Breast epithelium (tissue), 4 donors: ENCODE data around the gene PLCH1. TPM values are rescaled to one million over a fixed set of nuclear protein-coding genes. Genes with fewer than 3 reads are reported as not detected.

ENCODE experiments used
- DNase-seq, 2 donors: peaks; one replicate each; pipeline ENCODE4 v3.0.0-alpha.2; 2019; ENCODE audit warnings: low spot score in 2 of 2
- H3K27ac ChIP-seq, 2 donors: fragments of 200-600 bp; sonication (generic) in 1 of 2; one replicate each; pipeline ENCODE4 v1.5.1; 2016 to 2019; ENCODE audit warnings: mild to moderate bottlenecking in 1 of 2
- H3K27me3 ChIP-seq, 2 donors: fragments of 200-600 bp; sonication (generic) in 1 of 2; one replicate each; pipeline versions ENCODE4 v1.5.1 to v1.6.0; 2017 to 2019; ENCODE audit warnings: control low read depth in 1 of 2, mild to moderate bottlenecking in 1 of 2
- H3K36me3 ChIP-seq: fragments of 200-600 bp; one replicate; pipeline ENCODE4 v1.5.1; 2019
- H3K4me1 ChIP-seq, 2 donors: fragments of 200-600 bp; sonication (generic); one replicate each; pipeline ENCODE4 v1.5.1; 2016 to 2019; ENCODE audit warnings: control low read depth in 1 of 2
- H3K4me3 ChIP-seq, 3 donors: fragments of 200-600 bp; sonication (generic); 1 replicate in 2 of 3; 2 replicates in 1 of 3; pipeline ENCODE4 v1.5.1; 2016 to 2019; ENCODE audit warnings: mild to moderate bottlenecking in 3 of 3, moderate library complexity in 2 of 3
- H3K9me3 ChIP-seq, 2 donors: fragments of 200-600 bp; sonication (generic) in 1 of 2; one replicate each; pipeline ENCODE4 v1.5.1; 2016 to 2019; ENCODE audit warnings: control low read depth in 1 of 2
- CTCF ChIP-seq, 3 donors: fragments of 450-650 bp; IDR thresholded peaks; one replicate each; pipeline ENCODE4 v1.5.1; 2016 to 2017; ENCODE audit warnings: antibody characterized with exemption in 3 of 3, mild to moderate bottlenecking in 3 of 3, moderate library complexity in 3 of 3
- POLR2A ChIP-seq: fragments of 450-650 bp; IDR thresholded peaks from one replicate; pipeline ENCODE4 v1.6.1; 2016; ENCODE audit warnings: antibody characterized with exemption, mild to moderate bottlenecking, moderate library complexity
- POLR2AphosphoS5 ChIP-seq, 3 donors: sonication (generic); formaldehyde crosslinking; IDR thresholded peaks; one replicate each; pipeline ENCODE4 v1.6.1; 2017; ENCODE audit warnings: antibody characterized with exemption in 3 of 3
- intact Hi-C: fragments of 100-400 bp; cut with DNase I; formaldehyde crosslinking; loops from one replicate; pipeline ENCODE4 v1.15.1; 2023; ENCODE audit warnings: low total_unique reads
- total RNA-seq, 3 donors: library from RNA; depleted of rRNA; stranded (reverse); fragments of >200 nt; gene quantifications; one replicate each; pipeline ENCODE4 v1.1.0, GENCODE V29; 2016

PLCH1 gene
- total RNA-seq, 3 donors from 2014 or later = 2.0 to 3.4 TPM; not detected in 1

- no peak for DNase-seq
- no peaks in the 10 kb centered on the region for H3K9me3 ChIP-seq
- H3K27ac ChIP-seq = no peak overlapping the region
- no peaks in the 10 kb centered on the region for H3K36me3 ChIP-seq
- intact Hi-C loops = no loop called here
- no peak overlapping the region for H3K4me3 ChIP-seq
- no peaks in the 10 kb centered on the region for H3K4me1 ChIP-seq
- TF ChIP-seq CTCF (IDR thresholded peaks at IDR 0.05) = no peak
- no peak for TF ChIP-seq POLR2AphosphoS5 (IDR thresholded peaks at IDR 0.05)
- TF ChIP-seq POLR2A = no peak
- H3K27me3 ChIP-seq = no peaks in the 10 kb centered on the region
These were observed 372.6 kb downstream of the PLCH1 start for GRCh38 chr3:155372281-155372680.

GRCh38 chr3:155370764-155371503 lies 373.9 kb downstream of the PLCH1 start:
- no peak overlapping the region for H3K27ac ChIP-seq

GRCh38 chr3:155370198-155370597 lies 374.7 kb downstream of the PLCH1 start:
- Histone ChIP-seq H3K9me3 (peaks cover 4 to 5% of the 10 kb centered on the region in 2 donors), H3K36me3 (no peaks in the 10 kb centered on the region), H3K27ac (no peak overlapping the region), H3K4me3 (no peak overlapping the region), H3K27me3 (no peaks in the 10 kb centered on the region), H3K4me1 (no peaks in the 10 kb centered on the region)
- DNase-seq = no peak
- intact Hi-C loops = no loop called here
- TF ChIP-seq POLR2AphosphoS5 (IDR thresholded peaks at IDR 0.05) (no peak), POLR2A (no peak), CTCF (IDR thresholded peaks at IDR 0.05) (no peak)

More at GRCh38 chr3:155370764-155371503, 373.9 kb downstream of the PLCH1 start:
- intact Hi-C loops = no loop called here
- TF ChIP-seq POLR2A = no peak
- Histone ChIP-seq H3K4me1 (no peaks in the 10 kb centered on the region), H3K27me3 (no peaks in the 10 kb centered on the region), H3K36me3 (no peaks in the 10 kb centered on the region), H3K9me3 (no peaks in the 10 kb centered on the region), H3K4me3 (no peak overlapping the region)
- DNase-seq = no peak

GRCh38 chr3:155369735-155370134 lies 375.1 kb downstream of the PLCH1 start:
- Histone ChIP-seq H3K4me3 (no peak overlapping the region), H3K9me3 (peaks cover 4 to 10% of the 10 kb centered on the region in 2 donors), H3K27ac (no peak overlapping the region), H3K4me1 (no peaks in the 10 kb centered on the region), H3K36me3 (no peaks in the 10 kb centered on the region), H3K27me3 (no peaks in the 10 kb centered on the region)
- TF ChIP-seq POLR2AphosphoS5 (IDR thresholded peaks at IDR 0.05) (no peak), POLR2A (no peak), CTCF (IDR thresholded peaks at IDR 0.05) (no peak)
- intact Hi-C loops = no loop called here
- DNase-seq = no peak

- Histone ChIP-seq H3K36me3 (no peaks in the 10 kb centered on the region), H3K27ac (no peak overlapping the region), H3K27me3 (no peaks in the 10 kb centered on the region), H3K9me3 (peaks cover 4 to 11% of the 10 kb centered on the region in 2 donors), H3K4me3 (no peak overlapping the region), H3K4me1 (no peaks in the 10 kb centered on the region)
- DNase-seq = no peak
- TF ChIP-seq CTCF (IDR thresholded peaks at IDR 0.05) (no peak), POLR2AphosphoS5 (IDR thresholded peaks at IDR 0.05) (no peak), POLR2A (no peak)
- intact Hi-C loops = no loop called here
These were observed 375.6 kb downstream of the PLCH1 start for GRCh38 chr3:155369244-155369643.
